Body of pancreas (tissue), 4 donors: ENCODE data around the gene SLC6A19. TPM values are rescaled to one million over a fixed set of nuclear protein-coding genes. Genes with fewer than 3 reads are reported as not detected.

ENCODE experiments used
- ATAC-seq: fragments of 150-250 bp; one replicate; pipeline ENCODE4 v1.9.1; 2016
- DNase-seq, 4 donors: peaks; one replicate each; pipeline ENCODE4 v3.0.0-alpha.2; 2019
- H3K27ac ChIP-seq, 4 donors: fragments of 200-600 bp; sonication (generic); 1 replicate in 3 of 4; 2 replicates in 1 of 4; pipeline versions ENCODE4 v1.5.1 to v1.6.1; 2016 to 2019; ENCODE audit warnings: mild to moderate bottlenecking in 1 of 4, mixed read lengths in 1 of 4, moderate library complexity in 1 of 4
- H3K27me3 ChIP-seq, 2 donors: fragments of 200-600 bp; sonication (generic); one replicate each; pipeline ENCODE4 v1.6.0; 2016; ENCODE audit warnings: mild to moderate bottlenecking in 1 of 2
- H3K36me3 ChIP-seq, 2 donors: fragments of 200-600 bp; sonication (generic); replicated peaks in 1 of 2; 2 replicates each; pipeline ENCODE4 v1.5.1; 2016; ENCODE audit warnings: low read depth in 2 of 2; ENCODE audit not compliant: insufficient read depth in 1 of 2
- H3K4me1 ChIP-seq: fragments of 200-600 bp; sonication (generic); one replicate; pipeline ENCODE4 v1.6.0; 2016
- H3K4me3 ChIP-seq, 2 donors: fragments of 200-600 bp; sonication (generic); 1 replicate in 1 of 2; 2 replicates in 1 of 2; pipeline ENCODE4 v1.5.1; 2016 to 2019
- H3K9me3 ChIP-seq, 3 donors: fragments of 200-600 bp; sonication (generic); 1 replicate in 2 of 3; 2 replicates in 1 of 3; pipeline ENCODE4 v1.5.1; 2016
- CTCF ChIP-seq, 7 experiments: fragments of 450-650 bp in 4 of 7; fragments of 200-600 bp in 3 of 7; sonication (generic) in 3 of 7; IDR thresholded peaks; one replicate each; pipeline ENCODE4 v1.5.1; 2016 to 2019; ENCODE audit warnings: antibody characterized with exemption in 7 of 7
- POLR2A ChIP-seq, 3 donors: fragments of 450-650 bp; IDR thresholded peaks; one replicate each; pipeline ENCODE4 v1.6.1; 2016; ENCODE audit warnings: antibody characterized with exemption in 3 of 3, mild to moderate bottlenecking in 2 of 3
- WGBS, 2 donors: methylation state at CpG; one replicate each; pipeline ENCODE4 v1.1.5; 2017; 5-methylcytosine and 5-hydroxymethylcytosine counted together
- intact Hi-C: fragments of 100-400 bp; cut with DNase I; formaldehyde crosslinking; loops from one replicate; pipeline ENCODE4 v1.15.1; 2023
- total RNA-seq, 2 donors: library from RNA; depleted of rRNA; stranded (reverse); fragments of >200 nt; gene quantifications; one replicate each; pipeline ENCODE4 v1.1.0, GENCODE V29; 2016

Gene SLC6A19
- total RNA-seq, 2 donors from 2014 or later, result 0.66 to 1.3 TPM

- H3K27ac ChIP-seq, result no peak overlapping the region
Observed at GRCh38 chr5:1229822-1230221, 28.4 kb downstream of the SLC6A19 start.

GRCh38 chr5:1230551-1230950 is 29.2 kb downstream of the SLC6A19 start:
- TF ChIP-seq CTCF (IDR thresholded peaks at IDR 0.05) (no peak), POLR2A (IDR thresholded peaks at IDR 0.05) (no peak)
- no peaks in the 10 kb centered on the region for H3K27me3 ChIP-seq
- intact Hi-C loops, result no loop called here
- H3K36me3 ChIP-seq, result no peaks in the 10 kb centered on the region
- H3K4me1 ChIP-seq, result no peaks in the 10 kb centered on the region
- DNase-seq (no peak), ATAC-seq (no peak)
- no peak overlapping the region for H3K27ac ChIP-seq
- H3K4me3 ChIP-seq, result no peak overlapping the region
- WGBS, 2 donors, result 82 to 86% methylated on average over 12 to 17 of the region's 17 CpGs
- peaks cover 0 to 10% (median 0%) of the 10 kb centered on the region in 3 donors for H3K9me3 ChIP-seq

More at GRCh38 chr5:1229822-1230221, 28.4 kb downstream of the SLC6A19 start:
- Histone ChIP-seq H3K4me3 (no peak overlapping the region), H3K9me3 (peaks cover 0 to 2% (median 0%) of the 10 kb centered on the region in 3 donors), H3K4me1 (no peaks in the 10 kb centered on the region), H3K36me3 (no peaks in the 10 kb centered on the region), H3K27me3 (no peaks in the 10 kb centered on the region)
- WGBS, 2 donors, result 37 to 40% methylated on average over 7 of the region's 7 CpGs
- no peak for TF ChIP-seq POLR2A (IDR thresholded peaks at IDR 0.05)
- TF ChIP-seq CTCF (IDR thresholded peaks at IDR 0.05), result no peak
- intact Hi-C loops, result no loop called here
- ATAC-seq, result no peak
- no peak for DNase-seq

GRCh38 chr5:1231354-1231905 is 30.0 kb downstream of the SLC6A19 start:
- ATAC-seq (no peak), DNase-seq (no peak)
- no peak overlapping the region for H3K4me3 ChIP-seq
- H3K36me3 ChIP-seq, result no peaks in the 10 kb centered on the region
- WGBS, 2 donors, result 72 to 86% methylated on average over 4 to 13 of the region's 13 CpGs
- no peak for TF ChIP-seq CTCF (IDR thresholded peaks at IDR 0.05)
- TF ChIP-seq POLR2A (IDR thresholded peaks at IDR 0.05), result no peak
- H3K4me1 ChIP-seq, result no peaks in the 10 kb centered on the region
- no peaks in the 10 kb centered on the region for H3K27me3 ChIP-seq
- H3K27ac ChIP-seq, result no peak overlapping the region
- intact Hi-C loops, result no loop called here
- peaks cover 0 to 12% (median 0%) of the 10 kb centered on the region in 3 donors for H3K9me3 ChIP-seq

- Histone ChIP-seq H3K9me3 (peaks cover 0 to 12% (median 0%) of the 10 kb centered on the region in 3 donors), H3K27ac (no peak overlapping the region), H3K27me3 (no peaks in the 10 kb centered on the region), H3K36me3 (no peaks in the 10 kb centered on the region), H3K4me1 (no peaks in the 10 kb centered on the region), H3K4me3 (no peak overlapping the region)
- no peak for TF ChIP-seq CTCF (IDR thresholded peaks at IDR 0.05)
- TF ChIP-seq POLR2A (IDR thresholded peaks at IDR 0.05), result no peak
- no peak for ATAC-seq
- intact Hi-C loops, result no loop called here
- DNase-seq, result no peak
- 79 to 88% methylated on average over 5 to 25 of the region's 25 CpGs for WGBS, 2 donors
Observed at GRCh38 chr5:1232780-1233179, 31.4 kb downstream of the SLC6A19 start.

- no peak overlapping the region for H3K4me3 ChIP-seq
- peaks cover 0 to 12% (median 0%) of the 10 kb centered on the region in 3 donors for H3K9me3 ChIP-seq
- WGBS, 2 donors, result 78 to 79% methylated on average over 8 of the region's 8 CpGs
- no peak overlapping the region for H3K27ac ChIP-seq
- no peaks in the 10 kb centered on the region for H3K4me1 ChIP-seq
- H3K36me3 ChIP-seq, result no peaks in the 10 kb centered on the region
- no peaks in the 10 kb centered on the region for H3K27me3 ChIP-seq
- intact Hi-C loops, result no loop called here
- ATAC-seq (no peak), DNase-seq (no peak)
- TF ChIP-seq POLR2A (IDR thresholded peaks at IDR 0.05), result no peak
- TF ChIP-seq CTCF (IDR thresholded peaks at IDR 0.05), result no peak
Observed at GRCh38 chr5:1235379-1235778, 34.0 kb downstream of the SLC6A19 start.
